Measurements from ENCODE around the gene UNC45B.

Gene UNC45B

DNA sequence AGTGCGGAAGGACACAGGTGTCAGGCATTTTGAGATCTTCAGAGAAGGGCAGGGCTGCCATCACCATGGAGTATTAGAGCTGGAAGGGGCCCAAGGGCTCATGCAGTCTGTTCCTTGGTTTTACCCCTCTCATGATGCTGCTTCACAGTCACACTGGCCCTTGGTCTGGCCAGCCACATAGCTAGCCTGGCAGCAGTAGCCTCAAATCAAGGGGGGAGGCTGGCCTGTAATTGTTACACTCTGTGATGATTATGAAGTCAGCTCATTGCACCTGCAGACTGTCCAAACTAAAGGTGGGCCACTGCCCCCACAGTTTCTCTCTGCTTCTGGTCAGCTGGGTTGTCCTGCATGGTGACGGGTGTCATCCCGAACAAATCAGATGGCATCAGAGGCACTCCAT is 26.3 kb upstream of the UNC45B start, which contains the start of gene FNDC8:
Gene FNDC8, plus strand, starts transcription at position 301 of the 400 bp plus-strand sequence. Its CDS starts 79 bp downstream, at position 380.
- Histone ChIP-seq H3K36me3 (ENCODE audit: control insufficient read depth, insufficient read depth, low read length) (no peaks in the 10 kb centered on the region), H3K9me3 (ENCODE audit: control insufficient read depth, low read length) (no peaks in the 10 kb centered on the region), H3K27ac (ENCODE audit: insufficient read depth, low read depth, low read length, poor library complexity, severe bottlenecking) (no peak within 1 kb of the TSS), H3K4me3 (ENCODE audit: insufficient read depth, low read depth, low read length) (no peak within 1 kb of the TSS), H3K27me3 (ENCODE audit: control insufficient read depth, insufficient read depth, low read length, poor library complexity, severe bottlenecking) (peaks cover 22% of the 10 kb centered on the region), H3K4me1 (ENCODE audit: control insufficient read depth, insufficient read depth, low read length) (peaks cover 4% of the 10 kb centered on the region)
- 85 to 96% methylated on average over 3 of the region's 3 CpGs for WGBS, 2 experiments

DNA sequence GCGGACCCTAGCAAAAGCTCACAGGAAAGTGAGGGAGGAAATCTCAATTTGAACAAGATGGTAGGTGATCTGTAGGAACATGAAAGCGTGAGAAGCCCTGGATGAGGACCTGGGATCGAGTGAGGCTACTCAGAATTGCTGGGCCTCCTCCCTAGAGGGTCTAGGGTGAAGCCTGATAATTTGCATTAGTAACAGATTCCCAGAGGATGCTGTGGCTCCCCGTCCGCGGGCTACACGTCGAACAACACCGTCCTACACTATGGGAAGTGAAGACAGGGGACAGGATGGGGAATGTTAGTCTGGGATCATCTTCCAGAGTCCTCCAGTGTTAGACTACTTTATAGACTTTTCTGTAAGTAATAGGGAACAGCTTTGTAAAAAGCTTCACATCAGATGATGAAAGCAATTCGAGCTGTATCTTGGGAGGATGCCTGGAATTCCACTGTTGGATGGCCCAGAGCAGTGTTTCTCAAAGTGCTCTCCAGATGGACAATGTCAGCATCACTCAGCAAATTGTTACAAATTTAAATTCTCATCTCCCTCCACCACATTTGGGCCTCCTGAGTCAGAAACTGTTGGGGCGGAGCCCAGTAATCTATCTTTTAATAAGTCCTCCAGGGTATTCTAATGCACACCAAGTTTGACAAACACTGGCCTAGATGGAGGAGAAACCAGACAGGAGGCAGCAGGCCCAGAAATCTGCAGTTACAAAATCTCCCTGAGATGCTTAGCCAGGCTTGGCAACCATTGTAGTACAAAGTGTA is 19.7 kb upstream of the UNC45B start:
- WGBS, 2 experiments: 90 to 93% methylated on average over 11 of the region's 11 CpGs
- H3K4me1 ChIP-seq (ENCODE audit: control insufficient read depth, insufficient read depth, low read length): no peaks in the 10 kb centered on the region
- no peaks in the 10 kb centered on the region for H3K9me3 ChIP-seq (ENCODE audit: control insufficient read depth, low read length)
- H3K27me3 ChIP-seq (ENCODE audit: control insufficient read depth, insufficient read depth, low read length, poor library complexity, severe bottlenecking): peaks cover under 1% of the 10 kb centered on the region
- no peak overlapping the region for H3K27ac ChIP-seq (ENCODE audit: insufficient read depth, low read depth, low read length, poor library complexity, severe bottlenecking)
- no peak overlapping the region for H3K4me3 ChIP-seq (ENCODE audit: insufficient read depth, low read depth, low read length)
- H3K36me3 ChIP-seq (ENCODE audit: control insufficient read depth, insufficient read depth, low read length): peaks cover 18% of the 10 kb centered on the region

DNA sequence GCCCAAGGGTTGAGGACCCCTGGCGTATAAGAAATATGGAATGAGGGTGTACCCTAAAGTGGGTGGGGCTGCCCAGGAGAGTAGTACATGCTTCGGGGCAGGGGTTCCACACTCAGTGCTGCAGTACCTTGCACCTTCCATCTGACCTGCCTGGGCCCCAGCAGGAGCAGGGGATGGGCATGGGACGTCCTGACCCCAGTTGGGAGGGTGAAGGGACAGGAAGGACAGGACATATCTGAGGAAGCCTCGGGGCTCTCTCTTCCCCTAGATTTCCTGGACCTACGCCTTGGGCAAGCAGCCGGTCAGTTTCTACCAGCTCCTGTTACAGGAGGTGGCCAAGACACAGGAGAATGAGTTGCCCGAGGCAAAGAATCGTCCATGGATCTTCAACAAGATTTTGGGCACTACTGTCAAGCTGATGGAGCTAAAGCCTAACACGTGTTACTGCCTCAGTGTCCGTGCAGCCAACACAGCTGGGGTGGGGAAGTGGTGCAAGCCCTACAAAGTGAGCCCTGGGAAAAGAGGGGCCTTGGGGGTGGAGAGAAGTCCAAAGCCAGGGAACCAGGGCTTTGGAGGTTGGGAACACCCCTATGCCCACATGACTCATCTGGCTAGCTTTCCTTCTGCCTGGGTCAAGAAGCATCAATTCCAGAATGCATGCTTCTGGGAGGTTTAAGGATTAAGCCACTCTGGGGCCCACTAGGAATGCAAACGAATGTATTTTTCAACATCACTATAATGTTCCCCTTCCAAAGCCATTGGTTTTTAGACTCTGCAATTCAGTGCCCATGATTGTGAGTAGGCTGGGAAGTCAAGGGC is 18.3 kb upstream of the UNC45B start:
- Histone ChIP-seq H3K9me3 (ENCODE audit: control insufficient read depth, low read length) (no peaks in the 10 kb centered on the region), H3K4me3 (ENCODE audit: insufficient read depth, low read depth, low read length) (no peak overlapping the region), H3K4me1 (ENCODE audit: control insufficient read depth, insufficient read depth, low read length) (no peaks in the 10 kb centered on the region), H3K27ac (ENCODE audit: insufficient read depth, low read depth, low read length, poor library complexity, severe bottlenecking) (no peak overlapping the region), H3K27me3 (ENCODE audit: control insufficient read depth, insufficient read depth, low read length, poor library complexity, severe bottlenecking) (no peaks in the 10 kb centered on the region), H3K36me3 (ENCODE audit: control insufficient read depth, insufficient read depth, low read length) (peaks cover 32% of the 10 kb centered on the region)
- WGBS, 2 experiments: 90 to 94% methylated on average over 11 of the region's 11 CpGs

DNA sequence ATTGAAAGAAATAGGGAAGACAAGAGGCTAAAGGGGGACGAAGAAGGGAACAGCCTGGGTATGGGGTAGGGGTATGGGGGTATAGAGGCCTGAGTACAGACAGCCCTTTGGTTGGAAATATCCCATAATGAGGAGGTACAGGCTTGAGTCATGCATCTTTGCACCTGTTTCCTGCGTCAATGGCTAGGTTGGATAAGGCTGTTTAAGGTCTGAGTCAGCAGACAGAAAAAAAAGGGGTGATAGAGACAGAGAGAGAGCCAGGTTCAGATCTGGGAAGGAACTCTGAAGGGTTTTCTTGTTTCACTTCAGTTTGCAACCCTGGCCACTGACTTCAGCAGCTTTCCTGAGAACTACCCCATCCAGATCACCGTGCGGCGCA is 17.7 kb upstream of the UNC45B start:
- H3K9me3 ChIP-seq (ENCODE audit: control insufficient read depth, low read length): no peaks in the 10 kb centered on the region
- H3K4me1 ChIP-seq (ENCODE audit: control insufficient read depth, insufficient read depth, low read length): no peaks in the 10 kb centered on the region
- no peaks in the 10 kb centered on the region for H3K27me3 ChIP-seq (ENCODE audit: control insufficient read depth, insufficient read depth, low read length, poor library complexity, severe bottlenecking)
- H3K27ac ChIP-seq (ENCODE audit: insufficient read depth, low read depth, low read length, poor library complexity, severe bottlenecking): no peak overlapping the region
- H3K4me3 ChIP-seq (ENCODE audit: insufficient read depth, low read depth, low read length): no peak overlapping the region
- peaks cover 36% of the 10 kb centered on the region for H3K36me3 ChIP-seq (ENCODE audit: control insufficient read depth, insufficient read depth, low read length)
- WGBS, 2 experiments: 94 to 96% methylated on average over 5 of the region's 5 CpGs

DNA sequence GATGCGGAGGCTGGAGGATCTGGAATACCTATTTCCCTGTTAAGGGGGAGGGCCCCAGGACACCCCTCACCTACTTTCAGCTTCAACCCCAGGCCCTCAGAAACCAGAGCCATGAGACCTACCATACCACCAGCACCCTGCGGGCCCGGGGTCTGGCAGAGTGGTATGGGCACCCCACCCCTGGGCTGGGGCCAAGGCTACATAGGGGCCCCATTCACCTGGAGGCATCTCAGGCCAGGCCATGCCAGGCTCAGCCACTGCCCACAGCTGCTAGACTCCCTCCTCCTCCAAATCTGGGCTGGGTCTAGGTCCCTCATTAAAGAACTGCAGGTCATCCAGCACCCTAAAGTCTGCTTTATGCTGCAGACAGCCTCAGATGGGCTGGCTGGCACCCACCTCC is 17.2 kb upstream of the UNC45B start:
- Histone ChIP-seq H3K9me3 (ENCODE audit: control insufficient read depth, low read length) (no peaks in the 10 kb centered on the region), H3K36me3 (ENCODE audit: control insufficient read depth, insufficient read depth, low read length) (peaks cover 41% of the 10 kb centered on the region), H3K27me3 (ENCODE audit: control insufficient read depth, insufficient read depth, low read length, poor library complexity, severe bottlenecking) (no peaks in the 10 kb centered on the region), H3K4me1 (ENCODE audit: control insufficient read depth, insufficient read depth, low read length) (no peaks in the 10 kb centered on the region), H3K27ac (ENCODE audit: insufficient read depth, low read depth, low read length, poor library complexity, severe bottlenecking) (no peak overlapping the region), H3K4me3 (ENCODE audit: insufficient read depth, low read depth, low read length) (no peak overlapping the region)
- 94 to 97% methylated on average over 3 of the region's 3 CpGs for WGBS, 2 experiments

DNA sequence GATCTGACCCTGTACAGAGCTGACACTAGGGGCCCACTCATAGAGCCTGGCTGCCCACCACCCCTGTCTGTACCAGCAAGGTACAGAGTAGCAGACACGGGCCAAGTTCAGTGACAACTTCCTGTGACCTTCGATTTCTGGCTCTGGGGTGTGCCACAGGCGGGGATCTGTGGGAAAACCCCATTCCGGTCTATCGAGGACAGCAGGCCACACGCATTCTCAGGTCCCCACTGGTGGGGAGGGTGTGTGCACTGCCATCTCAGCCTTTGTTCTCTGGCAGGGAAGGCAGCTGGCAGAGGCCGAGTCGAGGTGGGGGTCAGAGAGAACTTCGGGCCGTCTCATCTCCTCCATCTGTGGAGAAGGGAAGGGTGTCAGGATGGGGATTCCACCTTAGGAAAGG is 15.5 kb upstream of the UNC45B start:
- H3K9me3 ChIP-seq (ENCODE audit: control insufficient read depth, low read length): no peaks in the 10 kb centered on the region
- WGBS, 2 experiments: 96 to 97% methylated on average over 10 of the region's 10 CpGs
- no peak overlapping the region for H3K27ac ChIP-seq (ENCODE audit: insufficient read depth, low read depth, low read length, poor library complexity, severe bottlenecking)
- H3K36me3 ChIP-seq (ENCODE audit: control insufficient read depth, insufficient read depth, low read length): peaks cover 54% of the 10 kb centered on the region
- H3K27me3 ChIP-seq (ENCODE audit: control insufficient read depth, insufficient read depth, low read length, poor library complexity, severe bottlenecking): no peaks in the 10 kb centered on the region
- H3K4me3 ChIP-seq (ENCODE audit: insufficient read depth, low read depth, low read length): no peak overlapping the region
- H3K4me1 ChIP-seq (ENCODE audit: control insufficient read depth, insufficient read depth, low read length): no peaks in the 10 kb centered on the region

DNA sequence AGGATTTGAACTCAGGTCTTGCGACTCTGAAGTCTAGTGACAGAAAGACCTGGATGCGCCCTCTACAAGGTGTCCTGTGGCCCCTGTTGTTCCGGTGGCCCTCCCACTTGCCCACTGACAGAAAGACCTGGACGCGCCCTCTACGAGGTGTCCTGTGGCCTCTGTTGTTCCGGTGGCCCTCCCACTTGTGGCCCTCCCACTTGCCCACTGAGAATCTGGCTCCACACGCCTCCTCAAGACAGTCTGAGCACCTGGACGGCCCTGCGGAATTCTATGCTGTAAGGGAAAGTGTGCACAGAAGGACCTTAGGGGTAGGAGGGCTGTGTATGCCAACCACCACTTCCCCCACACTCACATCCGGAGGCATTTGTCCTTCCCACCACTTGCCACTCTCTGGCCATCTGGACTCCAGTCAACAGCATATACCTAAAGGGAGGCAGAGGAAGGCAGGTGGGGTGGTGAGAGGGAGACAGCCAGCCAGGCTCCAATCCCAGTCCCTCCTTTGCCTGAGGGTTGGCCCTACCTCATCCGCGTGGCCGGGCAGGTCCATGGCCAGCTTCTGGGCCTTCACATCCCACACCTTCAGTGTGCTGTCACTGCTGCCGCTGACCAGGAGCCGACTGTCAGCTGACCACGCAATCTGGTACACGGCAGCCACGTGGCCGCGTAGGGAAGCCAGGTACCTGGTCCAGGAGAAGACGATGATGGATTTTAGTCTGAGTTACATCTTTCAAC is 14.6 kb upstream of the UNC45B start:
- Histone ChIP-seq H3K9me3 (ENCODE audit: control insufficient read depth, low read length) (no peaks in the 10 kb centered on the region), H3K27me3 (ENCODE audit: control insufficient read depth, insufficient read depth, low read length, poor library complexity, severe bottlenecking) (no peaks in the 10 kb centered on the region), H3K4me3 (ENCODE audit: insufficient read depth, low read depth, low read length) (no peak overlapping the region), H3K4me1 (ENCODE audit: control insufficient read depth, insufficient read depth, low read length) (no peaks in the 10 kb centered on the region), H3K36me3 (ENCODE audit: control insufficient read depth, insufficient read depth, low read length) (peaks cover 62% of the 10 kb centered on the region), H3K27ac (ENCODE audit: insufficient read depth, low read depth, low read length, poor library complexity, severe bottlenecking) (no peak overlapping the region)
- WGBS, 2 experiments: 95% methylated on average over 21 to 22 of the region's 22 CpGs

DNA sequence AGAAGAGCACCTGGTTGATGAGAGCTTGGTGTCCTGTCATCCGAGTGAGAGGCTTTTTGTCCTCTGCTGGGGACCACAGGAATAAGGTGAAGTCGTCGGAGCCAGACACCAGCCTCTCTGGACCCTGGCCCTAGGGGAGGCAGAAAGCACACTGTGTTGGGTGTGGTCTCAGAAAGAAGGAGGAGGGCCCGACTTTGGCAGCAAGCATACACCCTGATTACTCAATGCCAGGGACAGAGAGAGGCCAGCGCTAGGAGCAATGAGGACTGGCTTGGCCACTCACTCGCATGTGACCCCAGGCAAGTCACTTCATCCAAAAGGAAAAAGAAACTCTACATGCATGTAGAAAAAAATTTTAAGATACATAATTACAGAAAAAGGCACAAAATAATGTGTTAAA is 12.3 kb upstream of the UNC45B start:
- Histone ChIP-seq H3K4me1 (ENCODE audit: control insufficient read depth, insufficient read depth, low read length) (no peaks in the 10 kb centered on the region), H3K9me3 (ENCODE audit: control insufficient read depth, low read length) (no peaks in the 10 kb centered on the region), H3K4me3 (ENCODE audit: insufficient read depth, low read depth, low read length) (no peak overlapping the region), H3K27me3 (ENCODE audit: control insufficient read depth, insufficient read depth, low read length, poor library complexity, severe bottlenecking) (no peaks in the 10 kb centered on the region), H3K27ac (ENCODE audit: insufficient read depth, low read depth, low read length, poor library complexity, severe bottlenecking) (no peak overlapping the region), H3K36me3 (ENCODE audit: control insufficient read depth, insufficient read depth, low read length) (peaks cover 77% of the 10 kb centered on the region)
- 92 to 96% methylated on average over 5 to 6 of the region's 6 CpGs for WGBS, 2 experiments

DNA sequence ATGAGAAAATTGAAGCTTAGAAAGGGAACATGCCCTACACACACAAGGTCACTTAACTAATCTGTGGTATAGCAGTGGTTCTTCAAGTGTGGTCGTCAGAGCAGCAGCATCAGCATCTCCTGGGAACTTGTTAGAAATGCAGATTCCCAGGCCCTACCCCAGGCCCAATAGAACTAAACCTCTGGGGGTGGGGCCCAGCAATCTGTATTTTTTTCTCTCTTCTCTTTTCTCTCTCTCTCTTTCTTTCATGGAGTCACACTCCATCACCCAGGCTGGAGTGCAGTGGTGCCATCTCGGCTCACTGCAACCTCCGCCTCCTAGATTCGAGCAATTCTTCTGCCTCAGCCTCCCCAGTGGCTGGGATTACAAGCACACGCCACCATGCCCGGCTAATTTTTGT is 9.4 kb upstream of the UNC45B start:
- Histone ChIP-seq H3K9me3 (ENCODE audit: control insufficient read depth, low read length) (no peaks in the 10 kb centered on the region), H3K27me3 (ENCODE audit: control insufficient read depth, insufficient read depth, low read length, poor library complexity, severe bottlenecking) (no peaks in the 10 kb centered on the region), H3K4me3 (ENCODE audit: insufficient read depth, low read depth, low read length) (no peak overlapping the region), H3K4me1 (ENCODE audit: control insufficient read depth, insufficient read depth, low read length) (no peaks in the 10 kb centered on the region), H3K27ac (ENCODE audit: insufficient read depth, low read depth, low read length, poor library complexity, severe bottlenecking) (no peak overlapping the region), H3K36me3 (ENCODE audit: control insufficient read depth, insufficient read depth, low read length) (peaks cover 57% of the 10 kb centered on the region)
- WGBS, 2 experiments: 92 to 95% methylated on average over 6 of the region's 6 CpGs

All from ectodermal cell (in vitro differentiated cells).